K562 (cell line): Measurements from ENCODE around the gene TRIM51. TPM values are rescaled to one million over a fixed set of nuclear protein-coding genes. Genes with fewer than 3 reads are reported as not detected.

Experiments used
- ATAC-seq: fragments of 200-7000 bp; cut with Tn5 transposase; 3 replicates; pipeline ENCODE4 v1.9.1; 2020; ENCODE audit warnings: moderate library complexity
- BruUV-seq: library from RNA; stranded (reverse); fragments of 400-500 nt; replicated peaks from 2 replicates; lab custom pipeline; 2021; lab: Mats Ljungman, UMichigan
- CTCF ChIA-PET: fragments of 300-600 bp; formaldehyde crosslinking; extraction: SDS; loops from one replicate; lab custom pipeline; 2021; ENCODE audit warnings: low intra/inter-chr PET ratio; lab: Yijun Ruan, JAX
- POLR2A ChIA-PET: fragments of 300-600, 350-650 bp; sonication (Branson Sonifier 250); formaldehyde crosslinking; extraction: SDS; loops from one replicate; lab custom pipeline; 2021; ENCODE audit warnings: antibody characterized with exemption, inconsistent platforms; lab: Yijun Ruan, JAX
- DNase-seq, 4 experiments: peaks; one replicate each; pipeline versions ENCODE4 v3.0.0 to v3.0.0-alpha.2; 2011 to 2018; ENCODE audit warnings: low spot score in 3 of 4, mixed read lengths in 3 of 4; ENCODE audit errors: extremely low read depth in 1 of 4
- FAIRE-seq: peaks from 2 replicates; lab custom pipeline; 2011; peaks lifted over from hg19 to GRCh38; lab: Jason Lieb, UNC
- H2AFZ ChIP-seq: 2 replicates; pipeline ENCODE4 v1.6.0; 2011; ENCODE audit warnings: low read depth, low read length, control low read depth, inconsistent platforms
- H3K27ac ChIP-seq: fragments of 200-600 bp; 3 replicates; pipeline ENCODE4 v1.8.0; 2011; ENCODE audit warnings: low read depth, mild to moderate bottlenecking, control low read depth, inconsistent platforms, low read length, moderate library complexity, mixed read lengths; ENCODE audit errors: extremely low read depth
- H3K27me3 ChIP-seq, 2 experiments: fragments of 300-600 bp in 1 of 2; 2 replicates in 1 of 2; 3 replicates in 1 of 2; pipeline versions ENCODE4 v1.6.0 to v1.8.0; 2011; ENCODE audit warnings: inconsistent platforms in 2 of 2, low read length in 2 of 2, mild to moderate bottlenecking in 1 of 2, mixed read lengths in 1 of 2, moderate library complexity in 1 of 2; ENCODE audit not compliant: control insufficient read depth in 2 of 2, insufficient read depth in 2 of 2
- H3K36me3 ChIP-seq: fragments of 300-600 bp; 3 replicates; pipeline ENCODE4 v1.8.0; 2011; ENCODE audit warnings: mild to moderate bottlenecking, low read length, inconsistent platforms; ENCODE audit not compliant: control insufficient read depth, insufficient read depth
- H3K4me1 ChIP-seq, 2 experiments: fragments of 200-600 bp in 1 of 2; replicated peaks in 1 of 2; 2 replicates in 1 of 2; 3 replicates in 1 of 2; pipeline versions ENCODE4 v1.5.1 to v1.8.0; 2011; ENCODE audit warnings: inconsistent platforms in 2 of 2, low read length in 2 of 2, mild to moderate bottlenecking in 1 of 2, mixed read lengths in 1 of 2, moderate library complexity in 1 of 2; ENCODE audit not compliant: control insufficient read depth in 2 of 2, insufficient read depth in 2 of 2
- H3K4me2 ChIP-seq: 2 replicates; pipeline ENCODE4 v1.6.1; 2011; ENCODE audit warnings: low read length, control low read depth, inconsistent platforms, mixed read lengths; ENCODE audit not compliant: insufficient read depth
- H3K4me3 ChIP-seq: fragments of 200-600 bp; sonication (generic), shearing (Covaris generic); 2 replicates; pipeline ENCODE4 v1.5.1; 2016; ENCODE audit warnings: control low read depth, inconsistent platforms
- H3K79me2 ChIP-seq: fragments of 200-600 bp; 3 replicates; pipeline ENCODE4 v1.8.0; 2011; ENCODE audit warnings: low read length, inconsistent platforms; ENCODE audit not compliant: control insufficient read depth, insufficient read depth
- H3K9ac ChIP-seq, 2 experiments: 2 replicates each; pipeline versions ENCODE4 v1.6.0 to v1.6.1; 2011; ENCODE audit warnings: low read depth in 2 of 2, low read length in 2 of 2, control low read depth in 1 of 2, inconsistent platforms in 1 of 2, mild to moderate bottlenecking in 1 of 2, mixed read lengths in 1 of 2; ENCODE audit not compliant: insufficient read depth in 1 of 2
- H3K9me1 ChIP-seq: one replicate; pipeline ENCODE4 v1.6.0; 2011; ENCODE audit warnings: inconsistent platforms, mild to moderate bottlenecking, low read length, moderate library complexity; ENCODE audit not compliant: control insufficient read depth, insufficient read depth
- H3K9me3 ChIP-seq: replicated peaks from 2 replicates; pipeline ENCODE4 v1.5.1; 2011; ENCODE audit warnings: low read depth, low read length, inconsistent platforms; ENCODE audit not compliant: control insufficient read depth, insufficient read depth
- H4K20me1 ChIP-seq: replicated peaks from 2 replicates; pipeline ENCODE4 v1.6.1; 2011; ENCODE audit warnings: low read length, inconsistent platforms, mixed read lengths; ENCODE audit not compliant: control insufficient read depth, insufficient read depth
- ARID3B ChIP-seq: fragments of 250-450 bp; sonication (Bioruptor Pico); IDR thresholded peaks from 2 replicates; pipeline ENCODE4 v1.4.0; 2020; ENCODE audit warnings: borderline replicate concordance
- CREB3L1 ChIP-seq: fragments of 450-650 bp; IDR thresholded peaks from 2 replicates; pipeline ENCODE4 v1.6.1; 2014; ENCODE audit warnings: low read depth, mild to moderate bottlenecking, moderate library complexity, borderline replicate concordance
- CTBP1 ChIP-seq: fragments of 450-650 bp; IDR thresholded peaks from 2 replicates; pipeline ENCODE4 v1.6.1; 2016; ENCODE audit warnings: borderline replicate concordance
- GATAD2B ChIP-seq: fragments of 450-650 bp; IDR thresholded peaks from 2 replicates; pipeline ENCODE4 v1.6.1; 2017; ENCODE audit warnings: mild to moderate bottlenecking, borderline replicate concordance
- KDM1A ChIP-seq, 2 experiments: fragments of 450-650 bp; IDR thresholded peaks; 2 replicates each; pipeline ENCODE4 v1.6.1; 2016; ENCODE audit warnings: mild to moderate bottlenecking in 2 of 2
- MBD2 ChIP-seq: sonication (generic); IDR thresholded peaks from 2 replicates; pipeline ENCODE4 v1.6.1; 2016; ENCODE audit warnings: low read depth, borderline replicate concordance
- MCM7 ChIP-seq, 2 experiments: fragments of 450-650 bp; IDR thresholded peaks; 2 replicates each; pipeline ENCODE4 v1.6.1; 2016 to 2018
- NCOA4 ChIP-seq: fragments of 450-650 bp; IDR thresholded peaks from 2 replicates; pipeline ENCODE4 v1.6.1; 2018; ENCODE audit warnings: mild to moderate bottlenecking; ENCODE audit not compliant: partially characterized antibody
- RFX1 ChIP-seq: fragments of 450-650 bp; IDR thresholded peaks from 2 replicates; pipeline ENCODE4 v1.6.1; 2016; ENCODE audit warnings: mild to moderate bottlenecking, moderate library complexity
- SRF ChIP-seq, 2 experiments: fragments of 250-450, 450-650 bp in 1 of 2; sonication (Bioruptor Pico) in 1 of 2; sonication (generic) in 1 of 2; formaldehyde crosslinking; IDR thresholded peaks; 2 replicates each; pipeline versions ENCODE4 v1.5.0 to v1.5.1; 2020 to 2022; ENCODE audit warnings: mild to moderate bottlenecking in 1 of 2, missing genetic modification reagents in 1 of 2
- STAT6 ChIP-seq: sonication (generic); formaldehyde crosslinking; IDR thresholded peaks from 2 replicates; pipeline ENCODE4 v1.8.1; 2023; ENCODE audit warnings: mild to moderate bottlenecking, missing genetic modification reagents
- ZFP91 ChIP-seq: sonication (generic); formaldehyde crosslinking; IDR thresholded peaks from 2 replicates; pipeline ENCODE4 v1.8.0; 2022; ENCODE audit warnings: mild to moderate bottlenecking, missing genetic modification reagents
- ZNF12 ChIP-seq: sonication (generic); formaldehyde crosslinking; IDR thresholded peaks from 2 replicates; pipeline ENCODE4 v1.4.0; 2020; ENCODE audit warnings: mild to moderate bottlenecking, missing genetic modification reagents
- ZNF140 ChIP-seq: fragments of 250-450 bp; sonication (Bioruptor Pico); IDR thresholded peaks from 2 replicates; pipeline ENCODE4 v1.8.0; 2021; ENCODE audit warnings: moderate library complexity, mild to moderate bottlenecking, inconsistent platforms
- ZNF57 ChIP-seq: fragments of 450-650 bp; formaldehyde crosslinking; IDR thresholded peaks from 2 replicates; pipeline ENCODE4 v1.4.0; 2020; ENCODE audit warnings: mild to moderate bottlenecking, moderate library complexity
- ZNF589 ChIP-seq: fragments of 200-800 bp; sonication (Bioruptor generic); IDR thresholded peaks from 2 replicates; pipeline ENCODE4 v1.6.1; 2016; ENCODE audit warnings: low read depth, missing genetic modification characterization, missing compliant biosample characterization
- WGBS: fragments of 100-300 bp; shearing (Covaris generic); methylation state at CpG from one replicate; pipeline ENCODE4 v1.1.6; 2016; ENCODE audit warnings: low coverage, mixed read lengths; ENCODE audit not compliant: insufficient coverage; ENCODE audit errors: missing lambda C conversion rate; 5-methylcytosine and 5-hydroxymethylcytosine counted together
- in situ Hi-C: fragments of 300-500 bp; cut with MboI; formaldehyde crosslinking; loops from 4 replicates; pipeline ENCODE4 v1.15.0; 2018; ENCODE audit warnings: inconsistent platforms, mixed read lengths
- intact Hi-C: fragments of 100-400 bp; cut with micrococcal nuclease; formaldehyde crosslinking; loops from 2 replicates; pipeline ENCODE4 v1.14.2; 2022
- polyA plus RNA-seq, 8 experiments: library from polyadenylated mRNA; depleted of rRNA in 4 of 8; stranded (reverse) in 5 of 8; unstranded in 3 of 8; fragments of >200 nt; fragmentation: Nextera tagmentation in 2 of 8; fragmentation: Illumina TruSeq in 1 of 8; extraction: Ambion mirVana in 2 of 8; extraction: Trizol in 1 of 8; gene quantifications; 2 replicates each; pipeline versions ENCODE4 v1.2.1 to v1.2.3, GENCODE V29; 2011 to 2014; ENCODE audit warnings: inconsistent platforms in 1 of 8, missing spikeins in 1 of 8
- total RNA-seq, 7 experiments: library from RNA; depleted of rRNA in 6 of 7; stranded (reverse); fragments of >200 nt in 6 of 7; fragmentation: Illumina TruSeq in 2 of 7; extraction: Trizol in 2 of 7; gene quantifications; 2 replicates each; pipeline versions ENCODE4 v1.2.1 to v1.2.3, GENCODE V29; 2011 to 2021; ENCODE audit warnings: low replicate concordance in 1 of 7

TRIM51 gene
- total and polyA plus RNA-seq, 9 of the 15 experiments (the other 6 are each of a cell fraction or from before 2014, with no cell fraction given): not detected

- TF ChIP-seq ZFP91 (CRISPR knock-in tag): no peak
Measured at GRCh38 chr11:55895216-55895615, 12.1 kb downstream of the TRIM51 start (continued).

- H3K9me1 ChIP-seq: no peaks in the 10 kb centered on the region
- H3K79me2 ChIP-seq: no peaks in the 10 kb centered on the region
- H4K20me1 ChIP-seq: no peaks in the 10 kb centered on the region
- in situ Hi-C loops: no loop called here
- H3K4me3 ChIP-seq: no peak overlapping the region
- BruUV-seq: no TSS peak
- ChIA-PET CTCF (no interaction called here), POLR2A (no interaction called here)
- no peaks in the 10 kb centered on the region for H3K36me3 ChIP-seq
- no peak for DNase-seq
- no peak overlapping the region for H3K27ac ChIP-seq
- H2AFZ ChIP-seq: no peak overlapping the region
- H3K9ac ChIP-seq: no peak overlapping the region
- ATAC-seq: no peak
- WGBS: 0% methylated on average over 2 of the region's 2 CpGs
- no peaks in the 10 kb centered on the region for H3K4me1 ChIP-seq
- no peak overlapping the region for H3K4me2 ChIP-seq
- no peaks in the 10 kb centered on the region for H3K9me3 ChIP-seq
- no peak for FAIRE-seq
- intact Hi-C loops: no loop called here
- no peaks in the 10 kb centered on the region for H3K27me3 ChIP-seq
- TF ChIP-seq KDM1A (IDR thresholded peaks at IDR 0.05) (no peak), STAT6 (CRISPR knock-in tag) (no peak), ARID3B (CRISPR knock-in tag) (no peak), ZNF57 (no peak), CTBP1 (no peak), GATAD2B (no peak), NCOA4 (no peak), MBD2 (no peak), ZNF12 (CRISPR knock-in tag) (no peak), MCM7 (IDR thresholded peaks at IDR 0.05) (no peak), RFX1 (no peak), ZNF140 (CRISPR knock-in tag) (no peak), SRF (CRISPR knock-in tag; IDR thresholded peaks at IDR 0.05) (no peak), CREB3L1 (no peak), ZNF589 (CRISPR knock-in tag) (no peak)
Measured at GRCh38 chr11:55902308-55902707, 19.2 kb downstream of the TRIM51 start.
